Prostate gland (tissue), 2 donors: ENCODE measurements around the gene TGFB1.

Experiments used
- POLR2A ChIP-seq: fragments of 450-650 bp; IDR thresholded peaks from one replicate; pipeline ENCODE4 v1.6.1; 2016; ENCODE audit warnings: antibody characterized with exemption, mild to moderate bottlenecking
- TF ChIP-seq, protein P1 (sequence below), 4 experiments: fragments of 200-600 bp in 2 of 4; fragments of 450-650 bp in 2 of 4; sonication (generic) in 2 of 4; IDR thresholded peaks; 1 replicate in 3 of 4; 2 replicates in 1 of 4; pipeline ENCODE4 v1.5.1; 2016 to 2019; ENCODE audit warnings: antibody characterized with exemption in 4 of 4, mild to moderate bottlenecking in 2 of 4, moderate library complexity in 2 of 4

DNA sequence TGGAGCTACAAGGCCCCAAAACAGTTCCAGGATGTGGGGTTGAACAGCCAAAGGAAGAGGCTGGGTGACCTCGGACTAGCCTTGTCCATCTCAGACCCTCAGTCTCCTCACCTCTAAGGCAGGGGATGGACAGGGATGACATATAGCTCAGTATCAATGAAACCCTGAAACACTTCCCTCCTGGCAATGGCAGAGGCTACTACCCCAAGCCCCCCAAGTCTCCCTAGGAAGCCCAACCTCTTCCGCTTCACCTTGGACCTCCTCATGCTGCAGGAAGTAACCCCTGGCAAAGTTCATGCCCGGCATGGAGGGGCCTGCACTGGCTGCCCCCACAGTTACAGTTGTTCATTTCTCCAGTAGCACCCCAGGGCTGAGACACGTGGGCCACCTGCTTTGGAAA, 33.2 kb downstream of the TGFB1 start:
- no peak for TF ChIP-seq POLR2A
- TF ChIP-seq, protein P1, sequence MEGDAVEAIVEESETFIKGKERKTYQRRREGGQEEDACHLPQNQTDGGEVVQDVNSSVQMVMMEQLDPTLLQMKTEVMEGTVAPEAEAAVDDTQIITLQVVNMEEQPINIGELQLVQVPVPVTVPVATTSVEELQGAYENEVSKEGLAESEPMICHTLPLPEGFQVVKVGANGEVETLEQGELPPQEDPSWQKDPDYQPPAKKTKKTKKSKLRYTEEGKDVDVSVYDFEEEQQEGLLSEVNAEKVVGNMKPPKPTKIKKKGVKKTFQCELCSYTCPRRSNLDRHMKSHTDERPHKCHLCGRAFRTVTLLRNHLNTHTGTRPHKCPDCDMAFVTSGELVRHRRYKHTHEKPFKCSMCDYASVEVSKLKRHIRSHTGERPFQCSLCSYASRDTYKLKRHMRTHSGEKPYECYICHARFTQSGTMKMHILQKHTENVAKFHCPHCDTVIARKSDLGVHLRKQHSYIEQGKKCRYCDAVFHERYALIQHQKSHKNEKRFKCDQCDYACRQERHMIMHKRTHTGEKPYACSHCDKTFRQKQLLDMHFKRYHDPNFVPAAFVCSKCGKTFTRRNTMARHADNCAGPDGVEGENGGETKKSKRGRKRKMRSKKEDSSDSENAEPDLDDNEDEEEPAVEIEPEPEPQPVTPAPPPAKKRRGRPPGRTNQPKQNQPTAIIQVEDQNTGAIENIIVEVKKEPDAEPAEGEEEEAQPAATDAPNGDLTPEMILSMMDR (IDR thresholded peaks at IDR 0.05): no peak
